ENCODE results near the gene TMEM86B.

TMEM86B gene

DNA sequence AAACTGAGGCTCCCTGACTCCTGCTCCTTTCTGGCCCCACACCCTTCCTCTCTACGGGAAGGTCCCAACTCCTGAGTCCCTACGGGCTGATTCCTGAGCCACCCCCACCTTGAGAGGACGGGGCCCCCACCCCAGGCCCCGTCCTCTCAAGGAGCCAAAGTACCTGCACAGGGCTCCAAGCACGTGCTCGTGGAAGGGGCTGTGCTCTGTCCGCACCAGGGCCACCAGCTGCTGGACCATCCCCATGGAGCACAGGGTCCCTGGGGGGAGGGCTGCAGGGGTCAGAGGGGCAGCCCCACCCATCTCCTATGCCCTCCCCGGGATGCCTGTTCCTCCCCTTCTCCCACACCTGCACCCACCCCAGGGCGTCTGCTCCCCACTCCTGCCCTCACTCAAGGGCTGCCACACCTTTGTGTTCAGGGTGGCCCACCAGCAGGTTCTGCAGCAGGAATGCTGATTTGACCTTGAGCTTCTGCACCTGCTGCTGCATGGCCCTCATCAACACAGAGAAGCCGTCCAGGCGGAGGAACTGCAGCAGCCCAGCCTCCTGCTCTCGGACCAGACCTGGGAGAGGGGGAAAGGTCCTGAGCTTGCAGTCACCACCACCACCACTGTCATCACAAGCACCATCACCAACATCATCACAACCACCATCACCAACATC, 37.3 kb upstream of the TMEM86B start:
- Histone ChIP-seq H3K9ac (ENCODE audit: low read depth, low read length) (no peak overlapping the region), H3K27me3 (ENCODE audit: insufficient read depth, low read length) (no peaks in the 10 kb centered on the region), H3K4me3 (ENCODE audit: low read length) (no peak overlapping the region), H3K27ac (ENCODE audit: low read depth, low read length) (no peak overlapping the region), H3K9me3 (ENCODE audit: insufficient read depth, low read depth, low read length) (peaks cover 5% of the 10 kb centered on the region; the same call in 1 of the 2 replicates), H3K36me3 (ENCODE audit: insufficient read depth, low read length) (no peaks in the 10 kb centered on the region), H3K4me1 (ENCODE audit: insufficient read depth, low read length) (no peaks in the 10 kb centered on the region)
- 94% methylated on average over 12 of the region's 12 CpGs for WGBS

DNA sequence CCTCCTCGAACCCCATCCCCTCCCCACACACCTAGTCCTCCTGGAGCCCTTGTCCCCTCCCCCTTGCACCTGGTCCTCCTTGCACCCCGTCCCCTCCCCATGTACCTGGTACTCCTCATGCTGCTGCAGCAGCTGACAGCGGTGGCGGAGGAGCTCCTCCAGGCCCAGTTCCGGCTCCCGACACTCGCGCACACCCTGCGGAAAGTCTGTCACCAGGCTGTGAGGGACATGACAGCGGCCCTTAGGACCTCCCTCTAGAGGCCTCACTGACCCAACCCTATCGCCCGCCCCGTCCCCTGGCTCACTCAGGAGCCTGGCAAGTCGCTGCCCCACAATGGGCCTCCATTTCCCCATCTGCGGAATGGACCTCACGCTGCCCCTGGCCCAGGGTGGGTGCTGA, 36.6 kb upstream of the TMEM86B start:
- Histone ChIP-seq H3K4me3 (ENCODE audit: low read length) (no peak overlapping the region), H3K36me3 (ENCODE audit: insufficient read depth, low read length) (no peaks in the 10 kb centered on the region), H3K27me3 (ENCODE audit: insufficient read depth, low read length) (no peaks in the 10 kb centered on the region), H3K27ac (ENCODE audit: low read depth, low read length) (no peak overlapping the region), H3K9me3 (ENCODE audit: insufficient read depth, low read depth, low read length) (peaks cover 5% of the 10 kb centered on the region; the same call in 1 of the 2 replicates), H3K9ac (ENCODE audit: low read depth, low read length) (no peak overlapping the region), H3K4me1 (ENCODE audit: insufficient read depth, low read length) (no peaks in the 10 kb centered on the region)
- WGBS, result 91% methylated on average over 16 of the region's 16 CpGs

- Histone ChIP-seq H3K9me3 (ENCODE audit: insufficient read depth, low read depth, low read length) (peaks cover 5% of the 10 kb centered on the region; the same call in 1 of the 2 replicates), H3K27ac (ENCODE audit: low read depth, low read length) (no peak overlapping the region), H3K4me1 (ENCODE audit: insufficient read depth, low read length) (no peaks in the 10 kb centered on the region), H3K9ac (ENCODE audit: low read depth, low read length) (no peak overlapping the region), H3K36me3 (ENCODE audit: insufficient read depth, low read length) (no peaks in the 10 kb centered on the region), H3K4me3 (ENCODE audit: low read length) (no peak overlapping the region), H3K27me3 (ENCODE audit: insufficient read depth, low read length) (no peaks in the 10 kb centered on the region)
- 95% methylated on average over 5 of the region's 5 CpGs for WGBS
These were observed 36.0 kb upstream of the TMEM86B start for GRCh38 chr19:55264531-55264930.

- H3K4me1 ChIP-seq (ENCODE audit: insufficient read depth, low read length), result peaks cover 3% of the 10 kb centered on the region
- no peaks in the 10 kb centered on the region for H3K36me3 ChIP-seq (ENCODE audit: insufficient read depth, low read length)
- no peak overlapping the region for H3K27ac ChIP-seq (ENCODE audit: low read depth, low read length)
- H3K9me3 ChIP-seq (ENCODE audit: insufficient read depth, low read depth, low read length), result peaks cover 5% of the 10 kb centered on the region; the same call in 1 of the 2 replicates
- H3K4me3 ChIP-seq (ENCODE audit: low read length), result no peak overlapping the region
- 96% methylated on average over 9 of the region's 9 CpGs for WGBS
- H3K9ac ChIP-seq (ENCODE audit: low read depth, low read length), result no peak overlapping the region
- H3K27me3 ChIP-seq (ENCODE audit: insufficient read depth, low read length), result no peaks in the 10 kb centered on the region
These were observed 33.8 kb upstream of the TMEM86B start for GRCh38 chr19:55262359-55262758.

DNA sequence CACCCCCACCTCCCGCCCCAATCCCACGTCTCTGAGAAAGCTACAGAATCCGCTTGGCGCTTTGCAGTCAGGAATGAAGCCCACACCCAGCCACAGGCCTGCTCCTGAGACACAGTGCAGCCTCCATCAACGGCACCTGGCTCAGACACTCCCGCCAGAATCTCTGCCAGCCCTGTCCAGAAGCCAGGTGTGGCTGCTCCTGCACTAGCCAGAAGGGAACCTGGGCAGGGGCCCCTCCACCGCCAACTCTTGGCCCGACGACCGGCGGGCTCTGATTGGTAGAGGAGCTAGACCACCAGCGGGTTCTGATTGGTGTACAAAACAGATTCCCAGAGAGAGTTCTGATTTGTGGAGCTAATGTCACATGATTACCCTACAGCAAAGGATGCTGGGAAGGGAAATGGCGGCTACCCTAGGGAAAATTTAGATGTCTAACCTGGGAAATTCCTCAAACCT, 33.1 kb upstream of the TMEM86B start:
- Histone ChIP-seq H3K9ac (ENCODE audit: low read depth, low read length) (no peak overlapping the region), H3K9me3 (ENCODE audit: insufficient read depth, low read depth, low read length) (peaks cover 2% of the 10 kb centered on the region; the same call in 1 of the 2 replicates), H3K36me3 (ENCODE audit: insufficient read depth, low read length) (no peaks in the 10 kb centered on the region), H3K4me3 (ENCODE audit: low read length) (no peak overlapping the region), H3K4me1 (ENCODE audit: insufficient read depth, low read length) (peaks cover 10% of the 10 kb centered on the region), H3K27ac (ENCODE audit: low read depth, low read length) (no peak overlapping the region), H3K27me3 (ENCODE audit: insufficient read depth, low read length) (no peaks in the 10 kb centered on the region)
- WGBS, result 91% methylated on average over 13 of the region's 13 CpGs

GRCh38 chr19:55259540-55260210, 31.1 kb upstream of the TMEM86B start:
- 44% methylated on average over 29 of the region's 29 CpGs for WGBS
- peak overlapping the region; percentile 89 for H3K27ac ChIP-seq (ENCODE audit: low read depth, low read length)
- H3K27me3 ChIP-seq (ENCODE audit: insufficient read depth, low read length), result no peaks in the 10 kb centered on the region
- H3K9ac ChIP-seq (ENCODE audit: low read depth, low read length), result peak overlapping the region; percentile 75
- peaks cover 16% of the 10 kb centered on the region for H3K4me1 ChIP-seq (ENCODE audit: insufficient read depth, low read length)
- no peaks in the 10 kb centered on the region for H3K9me3 ChIP-seq (ENCODE audit: insufficient read depth, low read depth, low read length)
- peak overlapping the region; percentile 97 for H3K4me3 ChIP-seq (ENCODE audit: low read length)
- no peaks in the 10 kb centered on the region for H3K36me3 ChIP-seq (ENCODE audit: insufficient read depth, low read length)

DNA sequence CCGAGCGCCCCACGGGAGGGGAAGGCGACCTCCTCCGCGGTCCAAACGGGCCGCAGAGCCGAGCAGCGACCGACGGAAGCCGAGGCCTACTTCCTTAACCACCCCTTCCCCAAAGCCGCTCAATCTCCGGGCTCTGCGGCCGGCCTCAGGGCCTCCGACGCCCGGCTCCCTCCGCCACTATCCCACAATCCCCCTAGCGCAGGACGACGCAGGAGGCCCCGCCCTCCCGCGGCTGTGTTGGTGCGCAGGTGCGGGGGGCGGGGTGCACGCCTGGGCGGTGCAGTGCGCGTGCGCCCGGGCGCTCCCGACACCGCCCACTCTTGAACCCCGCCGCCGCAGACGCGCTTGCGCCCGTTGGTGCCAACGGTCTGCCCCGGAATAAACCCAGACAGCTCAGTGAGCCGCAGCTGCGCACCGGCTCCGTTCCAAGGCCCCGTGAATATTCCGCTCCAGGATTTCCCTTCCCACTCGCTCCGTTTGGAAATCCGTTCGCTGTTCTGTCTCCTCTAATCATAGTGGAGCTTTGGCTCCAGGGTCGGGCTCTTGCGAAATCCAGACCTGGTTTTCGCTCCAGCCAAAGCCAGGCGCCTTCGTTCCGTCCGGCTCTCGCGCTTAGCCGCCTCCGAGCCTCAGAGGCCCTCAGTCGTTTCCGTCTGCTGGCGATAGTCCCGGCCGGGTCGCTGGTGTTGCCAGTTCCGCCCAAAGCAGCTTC, 30.4 kb upstream of the TMEM86B start, which contains the start of gene PPP6R1:
TSS of gene PPP6R1 (minus strand) at position 190 of the 712 bp plus-strand sequence. CDS start 11,914 bp downstream, outside the sequence.
- H3K9ac ChIP-seq (ENCODE audit: low read depth, low read length), result peak within 1 kb of the TSS; percentile 91
- no peaks in the 10 kb centered on the region for H3K27me3 ChIP-seq (ENCODE audit: insufficient read depth, low read length)
- no peaks in the 10 kb centered on the region for H3K9me3 ChIP-seq (ENCODE audit: insufficient read depth, low read depth, low read length)
- H3K36me3 ChIP-seq (ENCODE audit: insufficient read depth, low read length), result no peaks in the 10 kb centered on the region
- peak within 1 kb of the TSS; percentile 89 for H3K27ac ChIP-seq (ENCODE audit: low read depth, low read length)
- H3K4me3 ChIP-seq (ENCODE audit: low read length), result peak within 1 kb of the TSS; percentile 97
- under 1% methylated on average over 76 of the region's 76 CpGs for WGBS
- H3K4me1 ChIP-seq (ENCODE audit: insufficient read depth, low read length), result peaks cover 17% of the 10 kb centered on the region

DNA sequence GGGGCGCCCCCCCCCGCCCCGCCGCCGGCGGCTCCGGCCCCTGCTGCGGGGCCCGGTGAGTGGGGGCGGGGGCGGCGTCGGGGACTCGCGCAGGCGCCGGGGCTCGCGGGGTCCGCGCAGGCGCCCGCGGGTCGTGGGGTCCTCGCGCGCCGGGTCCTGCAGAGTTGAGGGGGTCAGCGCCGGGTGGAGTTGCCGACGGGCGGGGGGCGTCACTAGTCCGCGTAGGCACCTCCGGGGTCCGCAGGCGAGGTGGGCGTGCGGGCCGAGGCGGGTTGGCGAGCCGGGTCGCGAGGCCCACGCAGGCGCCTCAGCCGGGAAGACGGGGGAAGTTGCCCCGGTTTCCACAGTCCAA, 29.9 kb upstream of the TMEM86B start:
- H3K9ac ChIP-seq (ENCODE audit: low read depth, low read length), result peak overlapping the region; percentile 91
- no peaks in the 10 kb centered on the region for H3K9me3 ChIP-seq (ENCODE audit: insufficient read depth, low read depth, low read length)
- H3K4me3 ChIP-seq (ENCODE audit: low read length), result peak overlapping the region; percentile 97
- no peaks in the 10 kb centered on the region for H3K27me3 ChIP-seq (ENCODE audit: insufficient read depth, low read length)
- no peaks in the 10 kb centered on the region for H3K36me3 ChIP-seq (ENCODE audit: insufficient read depth, low read length)
- WGBS, result under 1% methylated on average over 53 of the region's 53 CpGs
- peak overlapping the region; percentile 87 for H3K27ac ChIP-seq (ENCODE audit: low read depth, low read length)
- H3K4me1 ChIP-seq (ENCODE audit: insufficient read depth, low read length), result peaks cover 22% of the 10 kb centered on the region

DNA sequence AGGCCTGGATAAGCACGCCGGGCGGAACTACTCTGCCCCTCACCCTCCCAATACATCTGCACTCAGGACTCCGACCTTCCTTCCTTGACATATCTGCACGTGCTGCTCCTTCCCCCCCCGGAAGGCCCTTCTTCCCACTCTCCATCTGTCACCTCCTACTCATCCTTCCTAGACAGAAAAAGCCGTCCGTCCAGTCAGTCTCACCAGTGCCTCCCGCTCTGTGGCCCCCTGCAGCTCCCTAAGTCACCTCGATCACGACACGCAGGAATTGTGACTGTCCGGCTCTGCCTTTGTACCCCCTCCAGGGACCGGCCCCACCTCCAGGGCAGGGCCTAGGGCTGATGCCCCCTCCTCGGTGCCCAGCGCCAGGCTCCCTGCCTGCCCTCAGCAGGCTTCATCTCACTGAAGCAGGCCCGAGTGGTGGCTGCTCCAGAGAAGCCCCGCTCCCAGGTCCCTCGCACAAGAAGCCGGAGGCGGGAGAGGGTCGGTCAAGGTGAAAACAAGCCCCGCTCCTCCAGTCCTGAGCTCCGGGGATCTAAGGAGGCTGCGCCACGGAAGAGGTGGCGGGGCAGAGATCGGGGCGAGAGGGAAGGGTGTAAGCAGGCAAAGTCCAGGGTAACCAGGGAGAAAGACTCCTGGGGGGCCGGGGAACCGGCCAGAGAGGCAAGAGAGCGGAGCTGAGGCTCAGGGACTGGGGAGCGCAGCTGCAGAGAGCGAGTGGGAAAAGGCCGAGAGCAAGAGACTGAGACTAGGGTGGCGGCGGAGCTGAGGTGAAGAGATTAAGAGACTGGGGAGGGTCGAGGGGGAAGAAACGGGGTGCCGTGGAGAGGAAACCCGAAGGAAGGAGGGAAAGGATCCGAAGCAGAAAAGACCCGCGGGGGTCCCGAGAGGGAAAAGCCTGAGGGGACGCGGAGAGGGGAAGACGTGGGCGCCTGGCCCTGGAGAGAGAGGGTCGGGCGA, 29.2 kb upstream of the TMEM86B start:
- H3K9ac ChIP-seq (ENCODE audit: low read depth, low read length), result peak overlapping the region; percentile 91

GRCh38 chr19:55256562-55257460, 28.2 kb upstream of the TMEM86B start:
- peak overlapping the region; percentile 97 for H3K4me3 ChIP-seq (ENCODE audit: low read length)
- H3K4me1 ChIP-seq (ENCODE audit: insufficient read depth, low read length), result peaks cover 22% of the 10 kb centered on the region
- H3K9me3 ChIP-seq (ENCODE audit: insufficient read depth, low read depth, low read length), result no peaks in the 10 kb centered on the region
- no peak overlapping the region for H3K27ac ChIP-seq (ENCODE audit: low read depth, low read length)
- whole genome bisulfite sequencing, result 87% methylated on average over 22 of the region's 22 CpGs
- H3K36me3 ChIP-seq (ENCODE audit: insufficient read depth, low read length), result no peaks in the 10 kb centered on the region
- H3K27me3 ChIP-seq (ENCODE audit: insufficient read depth, low read length), result no peaks in the 10 kb centered on the region
- H3K9ac ChIP-seq (ENCODE audit: low read depth, low read length), result no peak overlapping the region; the same call in 1 of the 2 replicates

More for the DNA sequence above, 29.2 kb upstream of the TMEM86B start:
- no peaks in the 10 kb centered on the region for H3K27me3 ChIP-seq (ENCODE audit: insufficient read depth, low read length)
- H3K4me1 ChIP-seq (ENCODE audit: insufficient read depth, low read length), result peaks cover 22% of the 10 kb centered on the region
- 12% methylated on average over 51 of the region's 51 CpGs for WGBS
- H3K4me3 ChIP-seq (ENCODE audit: low read length), result peak overlapping the region; percentile 97
- H3K27ac ChIP-seq (ENCODE audit: low read depth, low read length), result no peak overlapping the region
- H3K36me3 ChIP-seq (ENCODE audit: insufficient read depth, low read length), result no peaks in the 10 kb centered on the region
- H3K9me3 ChIP-seq (ENCODE audit: insufficient read depth, low read depth, low read length), result no peaks in the 10 kb centered on the region
